ENCODE results near the gene PDIA6. TPM values are rescaled to one million over a fixed set of nuclear protein-coding genes. Genes with fewer than 3 reads are reported as not detected.

PDIA6 gene
- total and polyA plus RNA-seq, 10 of the 15 experiments (the other 5 are each of a cell fraction or from before 2014, with no cell fraction given): 148 to 526 (median 209) TPM

GRCh38 chr2:10764896-10765295, 47.7 kb downstream of the PDIA6 start:
- FAIRE-seq: no peak
- 19% methylated on average over 4 of the region's 4 CpGs for WGBS (ENCODE audit: insufficient coverage, insufficient replicate concordance, low lambda C conversion rate, missing lambda C conversion rate)
- CTCF ChIA-PET: no interaction called here

More at GRCh38 chr2:10764896-10765295, 47.7 kb downstream of the PDIA6 start:
- H3K4me3 ChIP-seq: no peak overlapping the region
- ATAC-seq (no peak), DNase-seq (ENCODE audit: low read depth, low spot score) (no peak)
- no peaks in the 10 kb centered on the region for H3K9me3 ChIP-seq (replicated peaks; ENCODE audit: control insufficient read depth, insufficient read depth, low read length)
- ChIA-PET RAD21 (ENCODE audit: unreplicated experiment) (no interaction called here), POLR2A (no interaction called here), SMC1A (ENCODE audit: uncharacterized antibody, unreplicated experiment) (no interaction called here)
- H3K27me3 ChIP-seq (replicated peaks in 1 of 2; ENCODE audit: control insufficient read depth in 2 of 2, insufficient read depth in 2 of 2, low read length in 1 of 2): no peaks in the 10 kb centered on the region
- intact Hi-C loops (cut with micrococcal nuclease; ENCODE audit: unreplicated experiment) (no loop called here), in situ Hi-C loops (cut with MboI) (no loop called here)
- BruUV-seq (replicated peaks): no TSS peak
- no peaks in the 10 kb centered on the region for H3K4me1 ChIP-seq (ENCODE audit: control insufficient read depth, insufficient read depth, low read length)
- no peaks in the 10 kb centered on the region for H3K79me2 ChIP-seq (ENCODE audit: control insufficient read depth, insufficient read depth, low read length)
- no peaks in the 10 kb centered on the region for H4K20me1 ChIP-seq (ENCODE audit: control insufficient read depth, insufficient read depth)
- no peak overlapping the region for H3K9ac ChIP-seq (ENCODE audit: control insufficient read depth, insufficient read depth, low read length)
- H3K4me2 ChIP-seq (ENCODE audit: control insufficient read depth, insufficient read depth): no peak overlapping the region
- no peak overlapping the region for H2AFZ ChIP-seq (ENCODE audit: control insufficient read depth, low read depth, low read length)
- TF ChIP-seq SREBF2 (IDR thresholded peaks at IDR 0.05; ENCODE audit: low read length) (no peak), KLF5 (IDR thresholded peaks at IDR 0.05; ENCODE audit: partially characterized antibody) (no peak), MYB (IDR thresholded peaks at IDR 0.05; ENCODE audit: borderline replicate concordance, low read depth, low read length) (no peak), ZNF207 (IDR thresholded peaks at IDR 0.05; ENCODE audit: borderline replicate concordance) (no peak), SMAD5 (IDR thresholded peaks at IDR 0.05; ENCODE audit: low read depth) (no peak), E2F8 (IDR thresholded peaks at IDR 0.05; ENCODE audit: low read depth, partially characterized antibody) (no peak), ZNF622 (IDR thresholded peaks at IDR 0.05) (no peak), CHD4 (IDR thresholded peaks at IDR 0.05) (no peak), TCF3 (IDR thresholded peaks at IDR 0.05; ENCODE audit: borderline replicate concordance, insufficient read depth, low read depth, low read length) (no peak)
- no peak overlapping the region for H3K27ac ChIP-seq (ENCODE audit: control insufficient read depth, insufficient read depth)
- H3K36me3 ChIP-seq (ENCODE audit: control insufficient read depth in 2 of 2, insufficient read depth in 2 of 2, low read length in 1 of 2): no peaks in the 10 kb centered on the region

Measured in GM12878 (cell line).